Non-pigmented ciliary epithelial cell (primary cell): ENCODE measurements around the gene GLT6D1.

Source experiments
- DNase-seq: peaks from one replicate; pipeline ENCODE4 v3.0.0-alpha.2; 2010; ENCODE audit warnings: low read depth

The GLT6D1 gene

GRCh38 chr9:135584371-135584770, 55.0 kb downstream of the GLT6D1 start:
- DNase-seq = no peak

GRCh38 chr9:135583688-135584011, 55.7 kb downstream of the GLT6D1 start:
- no peak for DNase-seq

DNA sequence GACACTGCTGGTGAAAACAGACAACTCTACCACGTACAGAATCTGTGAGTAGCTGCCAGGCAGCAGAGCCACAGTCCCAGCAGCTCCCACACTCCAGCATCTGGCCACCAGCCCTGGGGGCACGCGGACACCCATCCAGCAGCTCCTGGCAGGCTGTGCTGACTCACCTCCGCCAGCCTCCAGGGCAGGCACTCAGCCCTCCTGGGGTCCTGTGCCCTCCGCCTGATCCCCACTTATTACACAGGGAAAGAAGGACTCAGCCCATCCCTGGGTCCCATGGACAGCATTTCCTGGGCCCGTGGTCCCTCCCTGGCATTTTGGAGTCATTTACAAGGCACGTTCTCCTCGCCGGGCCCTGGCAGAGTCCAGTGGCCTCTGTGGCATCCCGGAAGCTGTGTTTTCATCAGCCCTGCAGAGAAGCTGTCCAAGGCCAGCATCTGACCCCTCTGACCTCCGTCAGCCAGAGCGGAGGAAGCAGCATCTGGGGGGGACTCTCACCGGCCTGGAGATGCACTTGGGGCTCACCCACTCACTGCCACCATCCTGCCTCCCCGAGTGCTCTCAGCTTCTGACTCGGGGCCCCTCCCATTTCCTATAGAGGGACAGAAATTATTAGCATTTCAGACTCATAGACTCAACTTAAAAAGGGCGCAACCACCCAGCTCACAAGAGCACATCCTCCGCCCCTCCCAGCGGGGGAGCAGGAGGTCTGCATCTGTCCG, 56.2 kb downstream of the GLT6D1 start:
- DNase-seq = no peak

DNA sequence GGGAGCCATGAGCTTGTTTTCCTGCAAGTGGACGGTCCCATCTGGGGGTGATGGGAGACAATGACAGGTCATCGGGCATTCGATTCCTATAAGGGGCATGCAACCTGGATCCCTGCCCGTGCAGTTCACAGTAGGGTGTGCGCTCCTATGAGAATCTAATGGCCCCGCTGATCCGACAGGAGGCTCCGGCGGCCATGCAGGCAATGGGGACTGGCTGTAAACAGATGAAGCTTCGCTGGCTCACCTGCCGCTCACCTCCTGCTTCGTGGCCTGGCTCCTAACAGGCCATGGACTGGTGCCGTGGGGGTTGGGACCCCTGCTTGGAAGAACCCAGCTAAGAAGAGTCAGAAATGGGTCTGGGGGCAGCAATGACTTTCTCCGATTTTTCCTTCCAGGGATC, 56.8 kb downstream of the GLT6D1 start:
- DNase-seq = no peak

GRCh38 chr9:135581636-135582426, 57.5 kb downstream of the GLT6D1 start:
- DNase-seq = no peak

GRCh38 chr9:135580664-135581380, 58.5 kb downstream of the GLT6D1 start:
- no peak for DNase-seq

- no peak for DNase-seq
These were observed 59.3 kb downstream of the GLT6D1 start for GRCh38 chr9:135579889-135580660.

DNA sequence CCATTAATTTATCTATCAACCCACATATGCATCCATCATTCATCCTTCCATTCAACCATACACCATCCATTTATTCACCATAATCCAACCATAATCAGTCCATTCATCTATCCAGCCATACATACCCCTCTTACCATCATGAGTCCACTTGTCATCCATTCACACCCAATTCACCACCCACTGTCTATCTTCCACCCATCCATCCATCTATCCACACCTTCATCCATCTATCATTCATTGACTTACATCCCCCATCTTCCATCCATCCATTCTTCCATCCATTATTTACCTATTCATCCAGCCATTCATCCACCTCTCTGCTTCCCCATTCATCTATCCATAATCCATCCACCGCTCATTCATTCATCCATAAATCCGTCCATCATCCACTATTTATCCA, 60.0 kb downstream of the GLT6D1 start:
- no peak for DNase-seq

- DNase-seq = no peak
These were observed 62.1 kb downstream of the GLT6D1 start for GRCh38 chr9:135577256-135577655.

DNA sequence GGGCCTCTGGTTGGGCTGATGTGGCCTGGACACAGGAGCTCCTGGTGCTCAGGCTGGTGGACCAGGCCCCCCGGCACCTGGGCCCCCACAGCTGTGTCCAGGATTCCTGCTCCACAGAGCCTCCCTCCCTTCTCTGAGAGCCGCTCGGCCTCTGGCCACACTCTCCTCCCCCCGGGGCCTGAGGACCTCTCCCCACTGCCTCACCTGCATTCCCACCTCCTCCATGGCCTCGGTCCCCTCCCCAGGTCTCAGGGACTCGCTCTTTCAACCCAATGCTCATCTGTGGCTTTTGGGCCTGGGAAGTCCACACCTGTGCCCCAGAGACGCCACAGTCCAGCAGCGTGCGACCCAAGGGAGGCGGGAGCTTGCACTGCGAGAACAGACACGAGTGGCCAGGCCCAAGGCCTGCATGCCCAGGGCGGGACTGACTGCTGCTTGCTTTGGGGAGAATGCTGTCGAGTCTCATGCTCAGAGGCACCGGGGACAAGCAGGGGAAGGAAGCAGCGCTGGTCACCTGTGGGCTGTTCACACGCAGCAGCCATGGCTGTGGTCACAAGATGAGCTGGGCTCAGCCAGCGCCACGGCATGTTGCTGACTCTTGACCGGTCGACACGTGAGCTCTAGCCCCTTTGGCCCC, 63.2 kb downstream of the GLT6D1 start:
- no peak for DNase-seq

DNA sequence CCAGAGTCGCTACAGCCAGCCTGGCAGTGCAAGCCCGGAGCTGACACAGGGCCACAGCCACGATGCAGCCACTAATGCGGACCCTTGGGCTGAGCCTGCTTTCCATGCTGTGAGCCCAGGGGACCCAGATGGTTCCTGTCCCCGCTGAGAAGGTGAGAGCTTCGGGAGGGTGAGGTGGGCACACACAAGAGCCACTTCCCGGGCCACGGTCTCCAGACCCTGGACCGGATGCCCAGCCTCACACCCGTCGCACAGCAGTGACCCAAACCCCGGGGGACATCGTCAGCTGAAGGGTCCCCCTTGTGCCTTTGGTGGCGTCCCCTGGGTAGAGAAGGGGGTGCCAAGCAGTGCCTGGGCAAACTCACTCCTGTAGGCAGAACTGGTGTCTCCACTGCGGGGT, 64.4 kb downstream of the GLT6D1 start:
- no peak for DNase-seq

GRCh38 chr9:135574331-135574730, 65.0 kb downstream of the GLT6D1 start:
- no peak for DNase-seq
